ENCODE results near the gene DAAM1.

DNA sequence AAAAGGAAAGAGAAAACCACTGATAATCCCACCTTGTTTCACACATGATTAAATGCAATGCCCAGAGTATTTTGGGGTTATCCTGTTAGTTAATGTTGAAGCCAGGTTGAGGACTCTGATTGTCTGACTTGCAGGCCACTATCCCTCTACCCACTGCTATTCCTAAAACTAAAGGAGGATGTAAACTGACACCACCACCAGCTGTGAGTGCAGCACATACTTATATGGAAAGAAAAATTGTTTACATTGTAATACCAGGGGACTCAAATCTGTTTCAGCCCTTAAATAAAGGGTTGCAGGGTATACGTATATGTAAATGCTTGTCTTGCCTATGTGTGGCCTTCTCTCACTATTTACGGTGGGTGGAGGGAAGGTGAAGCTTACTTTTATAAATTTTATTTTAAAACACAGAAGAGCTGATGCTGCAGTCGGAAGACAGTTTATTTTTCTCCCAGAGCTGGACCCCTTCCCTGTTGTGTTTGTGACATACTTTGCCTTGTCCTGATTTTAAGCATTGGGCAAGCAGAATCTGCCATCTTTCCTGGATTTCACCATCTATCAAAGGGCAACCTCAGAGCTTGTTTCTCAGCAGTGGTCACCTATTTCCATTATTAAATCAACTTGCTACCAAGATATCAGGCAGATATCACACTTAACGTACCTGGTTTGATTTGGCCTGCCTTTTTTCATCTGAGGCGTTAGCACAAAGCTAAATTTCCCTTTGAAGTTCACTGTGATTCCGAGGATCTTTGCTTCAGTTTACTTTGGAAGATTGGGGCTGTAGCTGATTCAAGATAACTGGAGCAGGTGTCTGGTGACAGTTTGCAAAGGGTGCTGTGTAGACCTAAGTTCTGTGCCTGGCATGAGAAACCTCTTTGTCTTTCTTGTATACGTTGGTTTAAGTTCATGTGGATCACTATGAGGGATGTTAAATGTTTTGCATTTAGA lies 25.2 kb downstream of the DAAM1 start:
- TF ChIP-seq, protein P1, sequence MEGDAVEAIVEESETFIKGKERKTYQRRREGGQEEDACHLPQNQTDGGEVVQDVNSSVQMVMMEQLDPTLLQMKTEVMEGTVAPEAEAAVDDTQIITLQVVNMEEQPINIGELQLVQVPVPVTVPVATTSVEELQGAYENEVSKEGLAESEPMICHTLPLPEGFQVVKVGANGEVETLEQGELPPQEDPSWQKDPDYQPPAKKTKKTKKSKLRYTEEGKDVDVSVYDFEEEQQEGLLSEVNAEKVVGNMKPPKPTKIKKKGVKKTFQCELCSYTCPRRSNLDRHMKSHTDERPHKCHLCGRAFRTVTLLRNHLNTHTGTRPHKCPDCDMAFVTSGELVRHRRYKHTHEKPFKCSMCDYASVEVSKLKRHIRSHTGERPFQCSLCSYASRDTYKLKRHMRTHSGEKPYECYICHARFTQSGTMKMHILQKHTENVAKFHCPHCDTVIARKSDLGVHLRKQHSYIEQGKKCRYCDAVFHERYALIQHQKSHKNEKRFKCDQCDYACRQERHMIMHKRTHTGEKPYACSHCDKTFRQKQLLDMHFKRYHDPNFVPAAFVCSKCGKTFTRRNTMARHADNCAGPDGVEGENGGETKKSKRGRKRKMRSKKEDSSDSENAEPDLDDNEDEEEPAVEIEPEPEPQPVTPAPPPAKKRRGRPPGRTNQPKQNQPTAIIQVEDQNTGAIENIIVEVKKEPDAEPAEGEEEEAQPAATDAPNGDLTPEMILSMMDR (IDR thresholded peaks at IDR 0.05; ENCODE audit: insufficient read depth, low read depth, low read length) = no peak
- no peak for TF ChIP-seq EZH2 (IDR thresholded peaks at IDR 0.05; ENCODE audit: insufficient read depth, low read length)

All from astrocyte (in vitro differentiated cells and primary cell).